NOMO-1 treated with dmso at 0.1 percent for 144 hours (cell line): ENCODE data around the gene SERPINA1.
A peak's percentile ranks its signal among the peaks of the same experiment; 100 is the strongest.
"Not testable (repeated sequence)": the region's sequence is repeated elsewhere in the genome, so short reads cannot be mapped to it uniquely, and the experiment has no call there.

Source experiments
- DNase-seq: peaks from one replicate; lab custom pipeline; 2025; ENCODE audit not compliant: unreplicated experiment; lab: John Stamatoyannopoulos, UW

The SERPINA1 gene

DNA sequence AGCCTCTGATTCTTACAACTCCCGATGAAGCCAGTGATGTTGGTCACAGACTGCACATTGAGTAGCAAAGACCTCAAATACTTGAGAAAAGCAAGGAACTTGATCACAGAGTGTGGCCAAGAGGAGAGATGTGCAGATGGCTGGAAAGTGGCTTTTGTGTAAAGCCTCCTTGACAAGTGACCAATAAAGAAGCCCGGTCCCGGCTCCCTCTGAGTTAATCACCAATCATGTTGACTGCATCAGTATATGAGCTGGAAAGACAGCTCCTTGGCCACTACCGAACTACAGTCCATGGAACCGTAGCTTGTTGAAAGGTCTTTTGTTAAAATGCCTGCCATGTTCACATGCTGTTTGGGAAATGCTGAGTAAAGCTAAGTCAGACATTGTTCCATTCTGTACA, 41.6 kb downstream of the SERPINA1 start:
- DNase-seq: no peak

DNA sequence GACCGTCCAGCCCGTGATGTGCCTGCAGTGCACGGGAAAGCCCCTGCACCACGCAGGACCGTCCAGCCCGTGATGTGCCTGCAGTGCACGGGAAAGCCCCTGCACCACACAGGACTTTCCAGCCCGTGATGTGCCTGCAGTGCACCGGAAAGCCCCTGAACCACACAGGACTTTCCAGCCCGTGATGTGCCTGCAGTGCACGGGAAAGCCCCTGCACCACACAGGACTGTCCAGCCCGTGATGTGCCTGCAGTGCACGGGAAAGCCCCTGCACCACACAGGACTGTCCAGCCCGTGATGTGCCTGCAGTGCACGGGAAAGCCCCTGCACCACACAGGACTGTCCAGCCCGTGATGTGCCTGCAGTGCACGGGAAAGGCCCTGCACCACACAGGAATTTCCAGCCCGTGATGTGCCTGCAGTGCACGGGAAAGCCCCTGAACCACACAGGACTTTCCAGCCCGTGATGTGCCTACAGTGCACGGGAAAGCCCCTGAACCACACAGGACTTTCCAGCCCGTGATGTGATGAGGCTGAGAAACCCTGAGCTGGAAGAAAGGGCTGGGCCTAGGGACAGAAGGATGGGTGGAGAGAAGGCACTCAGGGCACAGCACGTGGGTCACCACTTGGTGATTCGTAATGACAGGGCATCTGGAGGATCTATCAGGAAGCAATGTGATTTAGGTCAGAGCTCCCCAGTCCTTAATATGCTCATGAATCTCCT, 42.2 kb downstream of the SERPINA1 start:
- DNase-seq: not testable (repeated sequence)

DNA sequence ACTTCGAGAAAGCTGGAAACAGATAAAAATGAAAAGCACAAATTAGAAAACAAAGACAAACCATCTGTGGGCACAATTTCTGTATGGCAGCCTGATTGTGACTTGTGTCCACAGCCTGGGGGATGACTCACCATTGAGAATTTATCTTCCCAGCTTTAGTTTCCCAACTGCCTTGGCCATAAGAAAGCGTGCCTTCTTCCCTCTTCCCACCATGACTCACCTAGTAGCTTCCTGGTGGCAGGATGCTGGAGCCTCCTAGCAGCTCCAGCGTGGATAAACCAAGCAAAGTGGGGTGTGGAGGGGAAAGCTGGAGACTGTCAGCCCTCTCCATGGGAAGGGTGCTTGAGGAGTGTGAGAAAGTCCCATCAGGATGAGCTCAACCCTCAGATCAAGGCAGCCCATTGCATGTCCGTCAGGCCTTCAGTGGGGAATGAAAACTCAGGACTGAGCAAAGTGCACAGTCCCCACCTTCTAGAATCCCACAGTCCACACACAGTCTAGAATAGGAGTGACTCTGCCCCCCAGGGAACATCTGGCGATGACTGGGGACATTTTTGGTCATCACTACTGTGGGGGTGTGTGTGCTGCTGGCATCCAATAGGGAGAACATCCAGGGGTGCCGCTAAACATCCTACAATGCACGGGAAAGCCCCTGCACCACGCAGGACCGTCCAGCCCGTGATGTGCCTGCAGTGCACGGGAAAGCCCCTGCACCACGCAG, 42.9 kb downstream of the SERPINA1 start:
- DNase-seq: no peak

DNA sequence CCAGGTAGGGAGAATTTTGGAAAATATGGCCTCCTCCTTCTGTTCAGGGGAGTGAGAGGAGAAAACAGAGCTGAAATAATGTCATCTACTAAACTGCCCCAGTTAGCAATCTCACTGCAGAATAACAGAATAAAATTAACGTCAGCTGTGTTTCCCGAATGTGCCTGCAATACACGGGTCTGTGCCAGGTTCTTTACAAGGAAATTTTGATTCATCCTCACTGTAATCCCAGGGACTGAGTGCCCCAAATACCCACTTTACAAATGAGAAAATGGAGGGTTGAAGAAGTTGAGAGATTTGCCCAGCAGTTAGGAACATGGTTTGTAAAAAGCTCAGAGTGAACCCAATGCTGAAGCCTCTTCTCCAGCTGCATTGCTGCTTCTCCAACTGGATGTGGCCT, 44.0 kb downstream of the SERPINA1 start:
- no peak for DNase-seq

DNA sequence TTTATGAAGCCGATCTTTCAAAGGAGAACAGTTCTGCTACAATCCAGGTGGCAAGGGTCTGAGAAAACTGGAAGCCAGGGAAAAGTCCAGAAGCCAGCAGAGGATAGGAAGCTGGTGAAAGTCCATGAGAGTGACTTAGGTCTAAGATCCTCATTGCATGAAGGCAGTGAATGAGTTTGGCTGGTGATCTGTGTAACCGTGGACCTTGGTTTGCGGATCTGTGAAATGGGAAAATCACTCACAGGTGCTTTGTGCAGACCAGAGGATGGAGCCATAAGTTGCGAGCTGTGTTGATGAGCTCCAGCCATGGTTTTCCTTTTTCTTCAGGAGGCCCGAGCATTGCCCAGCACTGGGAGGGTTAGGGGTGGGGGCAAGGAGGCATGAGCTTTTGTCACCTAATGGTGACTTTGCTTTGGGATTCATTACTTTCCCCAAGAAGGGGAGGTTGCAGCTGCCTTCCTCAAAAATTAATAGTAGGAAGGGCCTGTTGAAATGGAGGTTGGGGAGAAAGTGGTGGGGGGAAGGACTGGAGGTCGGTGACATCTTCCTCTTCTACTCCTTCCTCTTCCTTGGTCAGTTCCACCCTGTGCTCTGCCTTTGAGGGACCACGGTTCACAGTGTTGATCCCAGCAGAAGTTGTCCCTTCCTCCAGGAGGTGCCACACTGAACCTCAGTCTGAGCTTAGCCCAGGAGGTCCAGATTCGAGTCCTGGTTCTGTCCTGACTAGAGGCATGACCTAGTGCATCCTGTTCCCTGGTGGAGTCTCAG, 45.0 kb downstream of the SERPINA1 start:
- DNase-seq: peak; percentile 8

DNA sequence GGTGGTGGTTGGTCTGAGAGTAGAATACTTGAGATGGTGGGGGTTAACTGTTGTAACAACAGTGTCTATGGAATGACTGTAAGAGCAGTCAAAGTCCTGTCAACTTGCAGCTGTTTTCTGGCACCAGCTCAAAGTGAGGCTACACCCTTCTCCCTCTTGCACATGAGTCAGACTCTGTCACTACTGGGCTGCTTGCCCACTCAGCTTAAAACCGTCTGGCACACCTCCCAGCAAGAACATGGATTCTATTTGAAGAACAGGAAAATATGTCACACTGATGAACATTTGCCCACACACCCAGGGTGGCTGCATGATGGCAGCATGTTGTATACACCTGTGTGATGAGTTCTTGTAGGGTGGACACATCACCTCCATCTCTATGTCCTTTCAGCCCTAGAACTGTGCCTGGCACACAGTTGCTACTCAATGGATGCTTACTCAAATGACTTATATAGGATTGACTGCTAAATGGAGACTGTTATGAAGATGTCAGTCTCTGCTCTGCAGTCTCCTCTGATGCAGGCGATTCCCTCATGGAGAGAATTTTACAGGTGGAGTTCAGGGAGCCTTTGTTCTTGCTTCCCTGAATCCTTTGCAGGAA, 46.0 kb downstream of the SERPINA1 start:
- DNase-seq: no peak

DNA sequence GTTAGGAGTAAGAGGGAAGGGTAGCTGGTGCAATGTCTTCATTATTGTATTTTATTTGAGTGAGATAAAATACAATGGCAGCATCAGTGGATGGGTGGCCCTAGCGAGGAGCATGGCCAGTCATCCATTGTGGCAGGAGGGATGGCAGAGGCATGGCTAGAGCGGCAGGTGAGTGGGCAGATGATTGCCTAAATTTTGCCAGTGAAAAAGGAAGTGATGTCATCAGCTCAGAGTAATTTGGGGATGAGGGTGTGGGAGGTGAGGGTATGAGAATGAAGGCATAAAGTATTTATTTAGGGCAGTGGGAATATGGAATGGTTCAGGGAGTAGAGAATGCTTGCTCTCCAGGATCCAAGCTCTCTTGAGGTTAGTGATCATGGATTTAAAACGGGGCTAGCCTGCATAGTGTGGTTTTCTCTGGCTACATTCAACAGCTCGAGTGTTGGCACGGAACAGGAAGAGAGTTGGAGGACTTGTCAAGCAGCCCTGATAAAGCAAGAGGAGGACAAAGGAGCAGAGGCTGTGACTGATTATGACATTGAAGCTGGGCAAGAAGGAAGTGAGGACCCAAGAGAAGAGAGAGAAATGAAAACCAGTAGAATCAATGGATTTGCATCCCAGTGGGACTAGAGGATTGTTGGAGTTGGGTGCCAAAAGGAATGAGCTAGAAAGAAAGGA, 46.6 kb downstream of the SERPINA1 start:
- DNase-seq: peak; percentile 19

DNA sequence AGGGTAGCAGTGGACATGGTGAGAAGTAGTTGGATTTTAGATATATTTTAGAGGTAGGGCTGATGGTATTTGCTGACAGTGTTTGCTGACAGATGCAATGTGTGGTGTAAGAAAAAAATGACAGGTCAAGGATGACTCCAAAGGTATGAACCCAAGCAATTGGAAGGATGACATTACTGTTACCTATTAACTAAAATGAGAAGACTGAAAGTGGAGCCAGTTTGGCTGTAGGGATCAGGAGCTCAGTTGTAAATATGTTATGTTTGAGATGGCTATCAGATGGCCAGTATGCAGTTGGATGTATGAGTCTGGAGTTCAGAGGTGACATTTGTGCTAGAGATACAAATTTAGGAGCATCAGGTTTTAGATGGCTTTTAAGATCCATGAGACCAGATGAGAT, 47.9 kb downstream of the SERPINA1 start:
- DNase-seq: no peak

DNA sequence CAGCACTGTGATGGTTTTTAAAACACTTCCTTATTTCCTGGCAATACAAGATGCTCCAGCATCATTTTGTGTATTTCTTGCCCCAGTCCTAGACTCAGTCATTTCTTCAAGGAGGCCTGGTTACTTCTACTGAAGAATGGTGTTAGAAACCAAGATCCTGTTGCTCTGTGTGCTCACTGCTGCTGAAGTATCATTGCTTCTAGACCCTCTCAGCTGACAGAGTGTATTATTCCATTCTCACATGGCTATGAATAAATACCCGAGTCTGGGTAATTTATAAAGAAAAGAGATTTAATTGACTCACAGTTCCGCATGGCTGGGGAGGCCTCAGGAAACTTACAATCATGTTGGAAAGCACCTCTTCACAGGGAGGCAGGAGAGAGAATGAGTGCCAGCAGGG, 50.4 kb downstream of the SERPINA1 start:
- DNase-seq: no peak

DNA sequence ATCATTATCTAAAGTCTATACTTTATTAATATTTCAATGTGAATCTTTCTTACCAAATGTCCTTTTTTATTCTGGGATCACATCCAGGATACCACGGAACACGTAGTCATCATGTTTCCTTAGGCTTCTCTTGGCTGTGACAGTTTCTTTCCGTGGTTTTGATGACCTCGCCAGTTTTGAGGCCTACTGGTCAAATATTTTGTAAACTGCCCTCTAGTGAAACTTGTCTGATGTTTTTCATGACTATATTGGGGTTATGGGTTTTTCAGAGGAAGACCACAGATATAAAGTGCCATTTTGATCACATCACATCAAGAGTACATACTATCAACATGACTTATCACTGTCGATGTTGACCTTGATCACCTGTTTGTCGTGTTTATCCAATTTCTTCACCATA, 51.1 kb downstream of the SERPINA1 start:
- DNase-seq: no peak

DNA sequence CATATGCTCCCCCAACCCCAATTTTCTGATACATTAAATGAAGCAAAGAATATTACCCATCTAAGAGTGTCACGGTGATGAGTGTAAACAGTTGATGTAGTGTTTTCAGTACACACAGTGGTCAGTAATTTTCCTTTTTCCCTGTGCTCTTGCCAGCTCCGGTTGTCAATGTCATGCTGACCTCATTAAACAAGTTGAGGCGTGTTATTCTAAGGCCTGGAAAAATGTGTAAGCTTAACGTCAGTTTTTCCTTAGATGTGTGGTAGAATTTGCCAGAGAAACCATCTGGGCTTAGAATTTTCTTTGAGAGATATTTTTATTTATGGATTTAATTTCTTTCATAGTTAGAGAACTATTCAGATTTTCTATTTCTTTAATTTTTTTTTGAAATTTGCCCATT, 53.5 kb downstream of the SERPINA1 start:
- DNase-seq: no peak

DNA sequence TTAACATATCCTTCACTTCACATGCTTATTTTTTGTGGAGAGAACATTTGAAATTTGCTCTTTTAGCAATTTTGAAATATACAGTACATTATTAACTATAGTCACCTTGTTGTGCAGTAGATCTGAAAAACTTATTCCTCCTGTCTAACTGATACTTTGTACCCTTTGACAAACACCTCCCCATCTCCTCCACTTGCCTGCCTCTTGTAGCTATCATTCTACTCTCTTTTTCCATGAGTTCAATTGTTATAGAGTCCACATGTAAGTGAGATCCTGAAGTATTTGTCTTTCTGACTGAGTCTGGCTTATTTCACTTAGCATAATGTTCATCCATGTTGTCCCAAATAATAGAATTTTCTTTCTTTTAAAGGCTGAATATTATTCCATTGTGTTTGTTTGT, 55.8 kb downstream of the SERPINA1 start:
- DNase-seq: no peak

DNA sequence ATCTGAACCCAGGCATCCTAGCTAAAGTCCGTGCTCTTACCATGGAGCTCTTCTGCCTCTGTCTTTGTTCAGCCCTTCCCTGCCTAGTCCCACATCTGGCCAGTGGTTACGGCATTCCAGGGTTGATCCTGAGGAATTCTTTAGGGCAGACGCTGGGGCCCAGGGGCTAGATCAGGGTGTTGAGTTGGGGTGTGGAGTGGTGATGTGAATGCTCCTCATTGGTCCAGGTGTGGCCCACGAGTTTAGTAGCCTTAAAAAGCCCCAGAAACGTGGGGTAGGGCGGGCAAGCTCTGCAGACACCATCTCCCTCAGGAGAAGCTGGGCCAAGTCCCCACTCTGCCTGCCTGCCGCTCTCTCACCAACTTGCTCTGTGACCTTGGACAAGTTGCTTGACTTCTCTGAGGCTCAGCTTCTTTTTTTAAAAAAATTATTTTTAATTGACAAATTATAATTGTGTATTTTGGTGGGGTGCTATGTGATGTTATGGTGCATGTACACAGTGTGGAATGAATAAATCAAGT, 56.3 kb downstream of the SERPINA1 start:
- DNase-seq: no peak

DNA sequence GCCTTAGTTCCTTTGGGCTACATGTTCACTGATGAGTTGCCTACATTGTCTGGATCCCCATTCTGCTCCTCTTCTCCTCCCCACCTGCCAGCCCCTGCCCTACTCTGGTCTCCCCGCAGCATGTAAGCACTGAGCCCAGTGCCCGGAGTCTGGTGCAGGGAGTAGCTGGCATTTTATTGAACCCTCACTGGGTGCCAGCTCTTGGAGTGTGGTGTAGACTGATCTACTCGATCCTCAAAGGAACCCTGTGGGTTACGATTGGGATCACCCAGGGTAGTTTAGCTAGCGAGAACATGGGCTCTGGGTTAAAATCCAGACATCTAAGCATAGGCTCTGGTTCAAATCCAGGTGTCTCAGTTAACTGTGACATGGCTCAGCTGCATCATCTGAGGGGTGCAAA, 56.9 kb downstream of the SERPINA1 start:
- no peak for DNase-seq

DNA sequence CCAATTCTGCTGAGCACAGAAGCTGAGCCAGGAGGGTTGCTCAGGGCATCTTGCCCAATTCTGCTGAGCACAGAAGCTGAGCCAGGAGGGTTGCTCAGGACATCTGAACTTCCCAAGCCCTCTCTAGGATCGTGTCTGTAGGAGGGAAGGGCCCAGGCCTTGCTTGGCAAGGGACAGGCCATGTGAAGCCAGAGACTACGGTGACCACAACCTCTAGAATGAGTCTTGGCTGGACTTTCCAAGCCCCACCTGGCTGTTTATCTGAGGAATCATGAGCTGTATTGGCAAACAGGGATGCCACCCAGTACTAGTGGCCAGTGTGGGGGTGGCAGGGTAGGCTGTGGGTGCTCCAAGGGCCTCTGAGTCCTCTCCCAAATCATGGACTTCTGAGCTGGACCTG, 57.5 kb downstream of the SERPINA1 start:
- DNase-seq: no peak

DNA sequence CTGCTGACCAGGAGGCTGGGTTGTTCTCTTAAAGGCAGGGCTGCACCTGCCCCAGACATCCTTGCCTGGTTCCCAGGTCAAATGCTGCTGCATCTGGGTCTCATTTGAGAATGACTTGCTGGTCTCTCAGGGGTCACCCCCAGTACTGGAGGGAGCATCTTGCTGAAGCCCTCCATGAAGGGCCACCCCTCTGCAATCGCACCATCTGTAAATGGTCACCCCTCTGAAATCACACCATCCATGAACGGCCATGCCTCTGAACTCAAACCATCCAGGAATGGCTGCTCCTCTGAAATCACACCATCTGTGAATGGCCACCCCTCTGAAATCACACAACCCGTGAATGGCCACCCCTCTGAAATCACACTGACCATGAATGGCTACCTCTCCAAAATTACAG, 58.0 kb downstream of the SERPINA1 start:
- DNase-seq: no peak

DNA sequence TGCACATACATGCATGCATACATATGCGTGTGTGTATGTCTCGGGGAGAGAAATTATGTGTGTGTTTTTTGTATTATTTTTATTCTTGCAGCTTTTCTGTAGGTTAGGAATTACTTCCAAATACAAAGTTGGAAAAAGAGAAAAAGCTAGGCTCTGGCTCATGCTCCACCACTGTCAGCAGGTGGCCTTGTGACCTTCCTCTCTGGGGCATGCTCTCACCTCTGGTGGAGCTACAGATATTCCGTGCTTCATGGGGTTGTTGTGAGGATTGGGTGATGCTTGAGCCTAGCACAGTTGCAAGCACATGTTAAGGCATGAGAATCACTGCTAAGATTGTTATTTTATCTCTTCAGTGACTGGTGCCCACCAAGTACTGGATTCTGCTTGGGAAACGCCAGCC, 58.5 kb downstream of the SERPINA1 start:
- no peak for DNase-seq

DNA sequence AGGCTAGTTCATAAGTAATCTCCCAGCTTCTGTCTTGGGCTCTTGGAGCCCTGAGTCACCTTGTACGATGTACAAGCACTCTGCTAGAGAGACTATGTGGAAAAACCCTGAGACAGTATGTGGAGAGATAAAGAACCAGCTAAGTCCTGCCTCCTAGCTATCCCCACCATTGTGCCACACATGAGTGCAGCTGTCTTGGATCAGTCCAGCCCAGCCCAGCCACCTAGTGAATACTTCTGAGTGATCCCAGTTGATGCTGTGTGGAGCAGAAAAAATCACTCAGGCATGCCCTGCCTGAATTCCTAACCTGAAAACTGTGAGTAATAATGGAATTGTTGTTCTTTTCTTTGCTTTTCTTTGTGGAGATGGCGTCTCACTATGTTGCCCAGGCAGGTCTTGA, 60.2 kb downstream of the SERPINA1 start:
- no peak for DNase-seq
